Suprapubic skin (tissue), 3 donors: ENCODE results near the gene PLCXD3.

Experiments used
- POLR2A ChIP-seq, 2 donors: fragments of 450-650 bp; IDR thresholded peaks; one replicate each; pipeline ENCODE4 v1.6.1; 2017; ENCODE audit warnings: antibody characterized with exemption in 2 of 2, mild to moderate bottlenecking in 2 of 2, moderate library complexity in 2 of 2
- TF ChIP-seq, protein P1 (sequence below), 2 donors: fragments of 200-600 bp in 1 of 2; fragments of 450-650 bp in 1 of 2; sonication (generic) in 1 of 2; IDR thresholded peaks; one replicate each; pipeline ENCODE4 v1.5.1; 2016 to 2019; ENCODE audit warnings: antibody characterized with exemption in 2 of 2, mild to moderate bottlenecking in 1 of 2, moderate library complexity in 1 of 2

DNA sequence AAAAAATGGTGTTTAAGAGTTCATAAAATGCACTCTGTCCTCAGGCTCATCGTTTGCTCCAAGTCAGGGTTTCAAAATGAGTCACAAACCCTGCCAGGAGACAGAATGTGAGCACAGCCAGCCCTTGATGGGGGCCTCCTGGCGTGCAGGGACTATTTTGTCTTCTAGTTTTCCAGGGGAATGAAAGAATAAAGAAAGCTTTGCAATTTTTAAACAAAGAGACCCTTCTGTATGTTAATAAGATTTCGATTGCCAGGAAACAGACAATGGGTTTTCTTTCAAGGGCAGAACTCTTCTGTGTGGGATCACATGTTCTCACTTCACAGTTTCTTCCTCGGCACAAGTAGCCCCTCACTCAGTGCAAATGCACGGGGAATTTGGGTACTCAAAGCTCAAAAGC lies 175.6 kb downstream of the PLCXD3 start:
- TF ChIP-seq, protein P1, sequence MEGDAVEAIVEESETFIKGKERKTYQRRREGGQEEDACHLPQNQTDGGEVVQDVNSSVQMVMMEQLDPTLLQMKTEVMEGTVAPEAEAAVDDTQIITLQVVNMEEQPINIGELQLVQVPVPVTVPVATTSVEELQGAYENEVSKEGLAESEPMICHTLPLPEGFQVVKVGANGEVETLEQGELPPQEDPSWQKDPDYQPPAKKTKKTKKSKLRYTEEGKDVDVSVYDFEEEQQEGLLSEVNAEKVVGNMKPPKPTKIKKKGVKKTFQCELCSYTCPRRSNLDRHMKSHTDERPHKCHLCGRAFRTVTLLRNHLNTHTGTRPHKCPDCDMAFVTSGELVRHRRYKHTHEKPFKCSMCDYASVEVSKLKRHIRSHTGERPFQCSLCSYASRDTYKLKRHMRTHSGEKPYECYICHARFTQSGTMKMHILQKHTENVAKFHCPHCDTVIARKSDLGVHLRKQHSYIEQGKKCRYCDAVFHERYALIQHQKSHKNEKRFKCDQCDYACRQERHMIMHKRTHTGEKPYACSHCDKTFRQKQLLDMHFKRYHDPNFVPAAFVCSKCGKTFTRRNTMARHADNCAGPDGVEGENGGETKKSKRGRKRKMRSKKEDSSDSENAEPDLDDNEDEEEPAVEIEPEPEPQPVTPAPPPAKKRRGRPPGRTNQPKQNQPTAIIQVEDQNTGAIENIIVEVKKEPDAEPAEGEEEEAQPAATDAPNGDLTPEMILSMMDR (IDR thresholded peaks at IDR 0.05) = no peak
- TF ChIP-seq POLR2A (IDR thresholded peaks at IDR 0.05) = no peak
